Endothelial cell (in vitro differentiated cells): ENCODE data around the gene MSRB3. TPM values are rescaled to one million over a fixed set of nuclear protein-coding genes. Genes with fewer than 3 reads are reported as not detected.

Source experiments
- DNase-seq: peaks from one replicate; pipeline ENCODE4 v3.0.0; 2021; ENCODE audit warnings: low spot score
- H3K27ac Mint-ChIP-seq: one replicate; pipeline ENCODE4 v1.8.0; 2021; ENCODE audit warnings: mixed read lengths, inconsistent platforms; ENCODE audit not compliant: unreplicated experiment
- H3K27me3 Mint-ChIP-seq: one replicate; pipeline ENCODE4 v1.8.0; 2021; ENCODE audit warnings: mild to moderate bottlenecking, moderate library complexity, mixed read lengths, inconsistent platforms; ENCODE audit not compliant: unreplicated experiment
- H3K36me3 Mint-ChIP-seq: one replicate; pipeline ENCODE4 v1.8.0; 2021; ENCODE audit warnings: mild to moderate bottlenecking, low read depth, mixed read lengths, inconsistent platforms; ENCODE audit not compliant: unreplicated experiment
- H3K4me1 Mint-ChIP-seq: one replicate; pipeline ENCODE4 v1.8.0; 2021; ENCODE audit warnings: mild to moderate bottlenecking, mixed read lengths, inconsistent platforms; ENCODE audit not compliant: unreplicated experiment
- H3K4me3 Mint-ChIP-seq: one replicate; pipeline ENCODE4 v1.8.0; 2021; ENCODE audit warnings: mild to moderate bottlenecking, mixed read lengths, inconsistent platforms; ENCODE audit not compliant: unreplicated experiment
- H3K9me3 Mint-ChIP-seq: one replicate; pipeline ENCODE4 v1.8.0; 2021; ENCODE audit warnings: mixed read lengths, inconsistent platforms; ENCODE audit not compliant: unreplicated experiment
- CTCF ChIP-seq: fragments of 200-600 bp; sonication (generic); IDR thresholded peaks from one replicate; pipeline ENCODE4 v1.5.0; 2021; ENCODE audit warnings: antibody characterized with exemption; ENCODE audit not compliant: unreplicated experiment
- total RNA-seq: library from RNA; stranded (reverse); fragmentation: NEBNext Ultra II Directional; extraction: Animal tissue kit (Norgen Biotek cat#: 25700); gene quantifications from one replicate; pipeline ENCODE4 v1.2.1, GENCODE V29; 2021; ENCODE audit not compliant: unreplicated experiment

The MSRB3 gene
- total RNA-seq, 1 donor from 2014 or later = 19.9 TPM

- no peak for TF ChIP-seq CTCF
- no peak for DNase-seq
- Mint-ChIP-seq H3K4me3 (no peak overlapping the region), H3K9me3 (no peaks in the 10 kb centered on the region), H3K27ac (no peak overlapping the region), H3K4me1 (peaks cover 4% of the 10 kb centered on the region), H3K36me3 (no peaks in the 10 kb centered on the region), H3K27me3 (no peaks in the 10 kb centered on the region)
Measured at GRCh38 chr12:65300097-65300496, 21.6 kb downstream of the MSRB3 start.

DNA sequence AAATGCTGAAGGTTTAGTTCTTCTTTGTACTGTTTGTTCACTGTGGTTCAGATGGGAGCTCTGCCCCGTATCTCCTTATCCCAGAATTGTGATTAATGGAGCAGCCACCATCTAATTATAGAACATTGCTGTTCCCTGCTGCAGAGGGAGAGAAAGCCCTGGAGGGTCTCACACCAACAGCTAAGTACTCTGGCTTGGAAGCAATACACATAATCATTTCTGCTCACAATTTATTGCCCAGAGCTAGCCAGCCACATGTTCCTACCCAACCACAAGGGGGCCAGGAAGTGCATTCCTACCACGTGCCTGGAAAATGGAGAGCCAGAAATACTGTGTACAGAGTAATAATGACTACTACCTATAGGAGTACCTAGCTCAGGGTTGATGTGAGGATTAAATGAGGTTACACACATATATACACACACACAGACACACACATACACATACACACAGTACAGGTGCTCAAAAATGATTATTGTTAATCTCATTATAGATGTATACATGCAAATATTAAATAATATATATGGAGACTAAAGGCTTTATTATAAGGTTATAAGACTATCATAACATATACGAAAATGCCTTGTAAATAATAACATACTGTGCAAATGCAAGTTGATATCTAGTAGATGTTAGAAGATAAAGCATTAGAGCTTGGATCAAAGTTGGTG lies 22.3 kb downstream of the MSRB3 start:
- H3K9me3 Mint-ChIP-seq = no peaks in the 10 kb centered on the region
- H3K27me3 Mint-ChIP-seq = no peaks in the 10 kb centered on the region
- H3K36me3 Mint-ChIP-seq = no peaks in the 10 kb centered on the region
- no peak overlapping the region for H3K27ac Mint-ChIP-seq
- peak; percentile 74 for TF ChIP-seq CTCF
- DNase-seq = peak; percentile 40
- peaks cover 4% of the 10 kb centered on the region for H3K4me1 Mint-ChIP-seq
- H3K4me3 Mint-ChIP-seq = no peak overlapping the region

DNA sequence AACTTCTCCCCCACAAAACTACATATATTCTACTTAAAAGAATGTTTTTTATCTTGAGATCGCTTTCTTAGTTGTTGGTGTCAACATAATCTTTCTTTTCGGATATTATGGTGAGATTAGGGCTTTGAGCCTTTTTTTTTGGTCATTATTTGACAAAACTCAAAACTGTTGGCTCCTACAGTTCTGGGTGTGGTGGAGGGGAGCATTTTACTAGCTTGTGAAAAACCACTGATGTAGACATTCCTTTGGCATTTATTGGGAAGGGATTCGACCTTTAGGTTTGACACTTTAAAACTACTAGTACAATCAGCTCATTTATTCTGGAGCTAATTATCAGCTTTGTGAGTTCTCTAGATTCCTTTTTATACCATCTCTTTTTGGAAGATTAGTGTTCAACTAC lies 24.4 kb downstream of the MSRB3 start:
- TF ChIP-seq CTCF = no peak
- no peak for DNase-seq
- Mint-ChIP-seq H3K27me3 (no peaks in the 10 kb centered on the region), H3K4me3 (no peak overlapping the region), H3K4me1 (peaks cover 9% of the 10 kb centered on the region), H3K27ac (no peak overlapping the region), H3K9me3 (no peaks in the 10 kb centered on the region), H3K36me3 (no peaks in the 10 kb centered on the region)

DNA sequence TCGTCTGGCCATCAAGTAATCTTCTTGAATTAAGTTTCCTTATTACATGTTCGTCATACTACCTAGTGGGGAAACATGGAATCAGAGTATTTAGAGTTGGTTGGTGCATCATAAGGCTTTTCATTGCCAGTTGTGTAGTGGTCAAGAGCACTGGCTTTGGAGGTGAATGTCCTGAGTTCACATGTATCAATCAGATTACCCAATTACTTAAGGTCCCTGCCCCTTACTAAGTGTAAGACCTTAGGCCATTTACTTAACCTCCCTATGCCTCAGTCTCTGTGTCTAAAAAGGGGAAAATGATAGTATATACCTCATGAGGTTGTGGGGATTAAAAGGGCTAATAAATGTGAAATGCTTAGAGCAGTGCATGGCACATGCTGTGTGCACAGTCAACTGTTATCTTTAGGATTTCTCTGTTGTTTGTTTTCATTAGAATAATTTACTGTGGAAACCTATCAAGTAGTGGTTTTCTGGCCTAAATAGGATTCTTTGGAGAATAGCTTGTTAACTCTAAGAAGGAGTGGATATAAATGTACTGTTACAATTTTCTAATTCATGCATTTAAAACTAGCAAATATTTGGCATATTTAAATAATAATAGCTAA lies 27.0 kb downstream of the MSRB3 start:
- H3K4me3 Mint-ChIP-seq = no peak overlapping the region
- no peak for DNase-seq
- H3K27me3 Mint-ChIP-seq = no peaks in the 10 kb centered on the region
- H3K36me3 Mint-ChIP-seq = no peaks in the 10 kb centered on the region
- TF ChIP-seq CTCF = no peak
- peaks cover 19% of the 10 kb centered on the region for H3K4me1 Mint-ChIP-seq
- H3K27ac Mint-ChIP-seq = no peak overlapping the region
- H3K9me3 Mint-ChIP-seq = no peaks in the 10 kb centered on the region

- Mint-ChIP-seq H3K36me3 (no peaks in the 10 kb centered on the region), H3K4me1 (peaks cover 19% of the 10 kb centered on the region), H3K9me3 (no peaks in the 10 kb centered on the region), H3K27me3 (no peaks in the 10 kb centered on the region), H3K27ac (peak overlapping the region; percentile 62), H3K4me3 (no peak overlapping the region)
- DNase-seq = peak; percentile 33
- peak; percentile 66 for TF ChIP-seq CTCF
Measured at GRCh38 chr12:65306366-65307168, 28.1 kb downstream of the MSRB3 start.
